DOHH2 (cell line): Measurements from ENCODE around the gene BHLHE40.

ENCODE experiments used
- CTCF ChIP-seq: fragments of 200-600 bp; sonication (generic); IDR thresholded peaks from one replicate; pipeline ENCODE4 v1.5.1; 2014; ENCODE audit warnings: antibody characterized with exemption, mild to moderate bottlenecking, low read depth, low read length; ENCODE audit not compliant: poor library complexity, severe bottlenecking
- EZH2phosphoT487 ChIP-seq: fragments of 200-600 bp; sonication (generic); IDR thresholded peaks from 2 replicates; pipeline ENCODE4 v1.6.1; 2017; ENCODE audit warnings: borderline replicate concordance, mild to moderate bottlenecking, antibody characterized with exemption, low read length, moderate library complexity, mixed read lengths

GRCh38 chr3:4994823-4995499 lies 15.7 kb downstream of the BHLHE40 start:
- TF ChIP-seq CTCF = no peak
- TF ChIP-seq EZH2phosphoT487 = no peak
